ENCODE data around the gene SCN1B.

DNA sequence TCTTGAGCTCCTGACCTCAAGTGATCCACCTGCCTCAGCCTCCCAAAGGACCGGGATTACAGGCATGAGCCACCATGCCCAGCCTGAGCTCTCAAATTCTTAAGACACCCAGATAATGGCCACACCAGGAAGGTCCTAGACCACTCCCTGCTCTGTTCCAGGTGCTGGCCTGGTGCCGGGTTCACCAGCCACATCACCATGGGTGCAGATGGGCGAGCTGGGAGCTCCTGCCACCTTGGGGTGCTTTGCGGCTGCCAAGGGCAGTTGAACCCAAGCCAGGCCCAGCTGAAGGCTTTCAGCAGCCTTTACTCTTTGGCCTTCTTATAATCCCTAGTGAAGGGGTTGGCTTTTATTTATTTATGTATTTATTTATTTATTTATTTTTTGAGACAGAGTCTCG, 16.2 kb downstream of the SCN1B start:
- TF ChIP-seq, protein P1, sequence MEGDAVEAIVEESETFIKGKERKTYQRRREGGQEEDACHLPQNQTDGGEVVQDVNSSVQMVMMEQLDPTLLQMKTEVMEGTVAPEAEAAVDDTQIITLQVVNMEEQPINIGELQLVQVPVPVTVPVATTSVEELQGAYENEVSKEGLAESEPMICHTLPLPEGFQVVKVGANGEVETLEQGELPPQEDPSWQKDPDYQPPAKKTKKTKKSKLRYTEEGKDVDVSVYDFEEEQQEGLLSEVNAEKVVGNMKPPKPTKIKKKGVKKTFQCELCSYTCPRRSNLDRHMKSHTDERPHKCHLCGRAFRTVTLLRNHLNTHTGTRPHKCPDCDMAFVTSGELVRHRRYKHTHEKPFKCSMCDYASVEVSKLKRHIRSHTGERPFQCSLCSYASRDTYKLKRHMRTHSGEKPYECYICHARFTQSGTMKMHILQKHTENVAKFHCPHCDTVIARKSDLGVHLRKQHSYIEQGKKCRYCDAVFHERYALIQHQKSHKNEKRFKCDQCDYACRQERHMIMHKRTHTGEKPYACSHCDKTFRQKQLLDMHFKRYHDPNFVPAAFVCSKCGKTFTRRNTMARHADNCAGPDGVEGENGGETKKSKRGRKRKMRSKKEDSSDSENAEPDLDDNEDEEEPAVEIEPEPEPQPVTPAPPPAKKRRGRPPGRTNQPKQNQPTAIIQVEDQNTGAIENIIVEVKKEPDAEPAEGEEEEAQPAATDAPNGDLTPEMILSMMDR (IDR thresholded peaks at IDR 0.05) = no peak
- no peak for TF ChIP-seq POLR2A (IDR thresholded peaks at IDR 0.05)
